Superior temporal gyrus (tissue), 1 donor: ENCODE data around the gene PLXDC2.
"Not testable (repeated sequence)": the region's sequence is repeated elsewhere in the genome, so short reads cannot be mapped to it uniquely, and the experiment has no call there.

Experiments
- DNase-seq: peaks from one replicate; pipeline ENCODE4 v3.0.0-alpha.2; 2016; ENCODE audit errors: extremely low spot score

PLXDC2 gene

GRCh38 chr10:19977097-19977521 lies 160.9 kb downstream of the PLXDC2 start:
- DNase-seq: no peak

GRCh38 chr10:19979628-19980027 lies 163.4 kb downstream of the PLXDC2 start:
- DNase-seq: no peak

GRCh38 chr10:19983880-19984565 lies 167.8 kb downstream of the PLXDC2 start:
- DNase-seq: no peak

GRCh38 chr10:19985745-19986144 lies 169.5 kb downstream of the PLXDC2 start:
- no peak for DNase-seq

GRCh38 chr10:19986591-19986990 lies 170.4 kb downstream of the PLXDC2 start:
- DNase-seq: no peak

- peak; percentile 77 for DNase-seq
Measured at GRCh38 chr10:19987931-19988330, 171.7 kb downstream of the PLXDC2 start.

- DNase-seq: no peak
Measured at GRCh38 chr10:19993714-19994315, 177.6 kb downstream of the PLXDC2 start.

- DNase-seq: no peak
Measured at GRCh38 chr10:19998482-19998881, 182.2 kb downstream of the PLXDC2 start.

- DNase-seq: no peak
Measured at GRCh38 chr10:19999431-19999830, 183.2 kb downstream of the PLXDC2 start.

GRCh38 chr10:20002026-20002425 lies 185.8 kb downstream of the PLXDC2 start:
- not testable (repeated sequence) for DNase-seq

GRCh38 chr10:20002657-20003056 lies 186.4 kb downstream of the PLXDC2 start:
- no peak for DNase-seq

GRCh38 chr10:20004087-20004523 lies 187.9 kb downstream of the PLXDC2 start:
- DNase-seq: no peak

GRCh38 chr10:20005638-20006037 lies 189.4 kb downstream of the PLXDC2 start:
- no peak for DNase-seq

- peak; percentile 81 for DNase-seq
Measured at GRCh38 chr10:20006169-20006870, 190.1 kb downstream of the PLXDC2 start.

GRCh38 chr10:20007426-20007825 lies 191.2 kb downstream of the PLXDC2 start:
- no peak for DNase-seq

- no peak for DNase-seq
Measured at GRCh38 chr10:20013991-20014750, 197.9 kb downstream of the PLXDC2 start.

GRCh38 chr10:20017961-20018360 lies 201.7 kb downstream of the PLXDC2 start:
- DNase-seq: no peak

GRCh38 chr10:20020677-20021076 lies 204.4 kb downstream of the PLXDC2 start:
- DNase-seq: no peak

- no peak for DNase-seq
Measured at GRCh38 chr10:20029523-20029922, 213.3 kb downstream of the PLXDC2 start.

- DNase-seq: no peak
Measured at GRCh38 chr10:20033476-20033875, 217.2 kb downstream of the PLXDC2 start.

GRCh38 chr10:20034732-20035131 lies 218.5 kb downstream of the PLXDC2 start:
- no peak for DNase-seq

GRCh38 chr10:20040012-20040411 lies 223.8 kb downstream of the PLXDC2 start:
- no peak for DNase-seq
